Omental fat pad (tissue), 4 donors: Measurements from ENCODE around the gene TFEB. TPM values are rescaled to one million over a fixed set of nuclear protein-coding genes. Genes with fewer than 3 reads are reported as not detected.

Source experiments
- ATAC-seq: fragments of 150-250 bp; one replicate; pipeline ENCODE4 v1.9.1; 2016; ENCODE audit warnings: mild to moderate bottlenecking, moderate library complexity; ENCODE audit not compliant: low FRiP score
- DNase-seq: peaks from one replicate; pipeline ENCODE4 v3.0.0-alpha.2; 2019; ENCODE audit warnings: low spot score
- total RNA-seq, 4 donors: library from RNA; depleted of rRNA; stranded (reverse); fragments of >200 nt; gene quantifications; one replicate each; pipeline ENCODE4 v1.1.0, GENCODE V29; 2016
- TF ChIP-seq, protein P1 (sequence below), 3 donors: fragments of 450-650 bp; IDR thresholded peaks; one replicate each; pipeline ENCODE4 v1.5.1; 2016 to 2017; ENCODE audit warnings: antibody characterized with exemption in 3 of 3, mild to moderate bottlenecking in 3 of 3, moderate library complexity in 2 of 3

TFEB gene
- total RNA-seq, 4 donors from 2014 or later: 7.1 to 24.4 (median 14.5) TPM

DNA sequence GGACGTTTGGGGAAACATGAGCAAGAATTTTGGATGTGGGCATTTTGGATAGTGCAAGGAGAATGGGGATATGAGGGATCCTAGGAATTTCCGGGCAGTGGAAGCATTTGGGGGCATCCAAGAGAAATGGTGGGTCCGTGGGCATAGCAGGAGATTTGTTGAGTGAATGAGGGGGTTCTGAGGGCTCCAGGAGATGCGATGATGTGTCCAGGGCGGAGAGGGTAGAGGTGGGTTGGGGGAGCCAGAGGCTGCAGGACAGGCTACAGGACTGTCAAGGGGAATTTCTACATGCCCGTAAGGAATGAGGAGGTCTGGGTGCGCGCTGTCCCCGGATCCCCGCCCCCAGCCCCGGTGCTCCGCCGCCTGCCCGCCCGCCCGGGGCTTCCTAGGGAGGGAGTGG is 43.9 kb upstream of the TFEB start:
- no peak for ATAC-seq
- DNase-seq: no peak
- TF ChIP-seq, protein P1, sequence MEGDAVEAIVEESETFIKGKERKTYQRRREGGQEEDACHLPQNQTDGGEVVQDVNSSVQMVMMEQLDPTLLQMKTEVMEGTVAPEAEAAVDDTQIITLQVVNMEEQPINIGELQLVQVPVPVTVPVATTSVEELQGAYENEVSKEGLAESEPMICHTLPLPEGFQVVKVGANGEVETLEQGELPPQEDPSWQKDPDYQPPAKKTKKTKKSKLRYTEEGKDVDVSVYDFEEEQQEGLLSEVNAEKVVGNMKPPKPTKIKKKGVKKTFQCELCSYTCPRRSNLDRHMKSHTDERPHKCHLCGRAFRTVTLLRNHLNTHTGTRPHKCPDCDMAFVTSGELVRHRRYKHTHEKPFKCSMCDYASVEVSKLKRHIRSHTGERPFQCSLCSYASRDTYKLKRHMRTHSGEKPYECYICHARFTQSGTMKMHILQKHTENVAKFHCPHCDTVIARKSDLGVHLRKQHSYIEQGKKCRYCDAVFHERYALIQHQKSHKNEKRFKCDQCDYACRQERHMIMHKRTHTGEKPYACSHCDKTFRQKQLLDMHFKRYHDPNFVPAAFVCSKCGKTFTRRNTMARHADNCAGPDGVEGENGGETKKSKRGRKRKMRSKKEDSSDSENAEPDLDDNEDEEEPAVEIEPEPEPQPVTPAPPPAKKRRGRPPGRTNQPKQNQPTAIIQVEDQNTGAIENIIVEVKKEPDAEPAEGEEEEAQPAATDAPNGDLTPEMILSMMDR (IDR thresholded peaks at IDR 0.05): no peak

DNA sequence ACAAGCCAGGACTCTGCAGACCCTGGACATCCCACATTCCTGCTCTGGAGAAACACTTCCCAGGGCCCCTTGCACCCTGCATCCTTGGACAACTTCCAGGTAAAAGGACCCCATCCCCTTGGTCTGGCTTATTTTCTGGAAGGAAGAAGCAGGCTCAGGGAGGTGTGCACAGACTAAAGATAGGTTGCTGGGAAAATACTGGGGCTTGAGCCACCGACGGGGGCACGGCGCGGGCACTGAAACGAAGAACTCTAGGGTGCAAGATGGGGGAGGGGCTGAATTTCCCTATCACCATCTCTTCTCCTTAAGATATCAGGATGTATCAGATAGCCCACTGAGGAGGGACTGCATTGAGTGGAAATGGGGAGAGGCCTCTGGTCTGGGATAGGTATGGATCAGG is 43.5 kb upstream of the TFEB start:
- TF ChIP-seq, protein P1 (IDR thresholded peaks at IDR 0.05): no peak
- ATAC-seq (no peak), DNase-seq (no peak)

DNA sequence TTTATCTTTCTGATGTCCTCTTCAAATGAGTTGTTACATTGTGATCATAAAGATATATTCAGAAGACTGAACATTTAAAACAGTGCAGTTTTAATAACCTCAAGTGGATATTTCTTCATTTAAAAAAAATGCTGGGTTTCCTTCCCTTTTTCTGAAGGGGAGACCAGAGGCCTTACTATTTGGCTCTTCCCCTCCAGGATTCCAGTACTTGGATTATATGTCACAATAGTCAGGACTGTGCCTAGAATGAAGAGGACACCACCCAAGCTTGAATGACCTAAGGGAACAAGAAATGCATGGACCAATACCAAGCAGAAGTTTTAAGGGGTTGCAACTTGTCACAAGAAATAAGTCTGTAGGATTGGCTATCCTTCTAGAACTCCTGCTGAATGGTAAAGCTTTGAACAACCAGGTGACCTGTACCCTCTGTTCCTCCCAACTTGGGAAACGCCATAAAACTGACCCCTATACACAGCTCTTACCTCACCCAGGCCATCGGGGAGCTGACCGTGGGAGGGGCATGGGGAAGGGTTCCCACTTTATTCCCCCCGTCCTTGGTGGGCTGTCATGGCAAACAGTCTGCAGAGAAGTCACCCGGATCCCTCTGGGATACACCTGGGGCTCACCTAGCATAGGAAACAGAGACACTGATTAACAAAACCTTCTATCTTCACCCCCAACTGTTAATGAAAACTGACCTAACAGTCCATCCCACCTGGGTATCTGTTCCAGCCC is 42.3 kb upstream of the TFEB start:
- ATAC-seq (no peak), DNase-seq (no peak)
- TF ChIP-seq, protein P1 (IDR thresholded peaks at IDR 0.05): no peak

DNA sequence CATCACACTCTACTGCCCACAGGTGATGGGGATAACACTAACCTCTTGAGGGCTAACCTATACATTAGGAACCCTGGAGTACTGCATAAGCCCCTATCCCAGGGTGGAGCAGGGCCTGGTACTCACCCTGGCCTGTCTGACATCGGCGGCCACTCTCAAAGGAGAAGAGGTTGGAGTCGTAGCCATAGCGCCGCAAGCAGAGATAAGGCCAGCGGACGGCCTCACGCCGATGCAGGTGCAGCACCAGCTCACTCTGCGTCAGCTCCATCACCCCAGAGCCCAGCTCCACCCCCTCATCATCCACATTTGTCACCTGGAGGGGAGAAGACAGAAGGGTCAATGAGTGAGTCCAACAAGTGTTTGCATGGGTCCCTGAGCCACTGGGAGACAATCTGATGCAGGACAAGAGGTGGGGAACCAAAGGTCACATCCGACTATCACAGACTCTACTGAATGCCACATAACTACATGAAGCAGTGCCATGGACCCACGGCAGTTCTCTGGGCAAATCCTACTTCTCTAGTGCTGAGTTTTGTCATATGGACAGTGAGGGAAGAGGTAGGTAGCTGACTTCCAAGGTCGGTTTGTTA is 40.0 kb upstream of the TFEB start:
- ATAC-seq: no peak
- DNase-seq: no peak

DNA sequence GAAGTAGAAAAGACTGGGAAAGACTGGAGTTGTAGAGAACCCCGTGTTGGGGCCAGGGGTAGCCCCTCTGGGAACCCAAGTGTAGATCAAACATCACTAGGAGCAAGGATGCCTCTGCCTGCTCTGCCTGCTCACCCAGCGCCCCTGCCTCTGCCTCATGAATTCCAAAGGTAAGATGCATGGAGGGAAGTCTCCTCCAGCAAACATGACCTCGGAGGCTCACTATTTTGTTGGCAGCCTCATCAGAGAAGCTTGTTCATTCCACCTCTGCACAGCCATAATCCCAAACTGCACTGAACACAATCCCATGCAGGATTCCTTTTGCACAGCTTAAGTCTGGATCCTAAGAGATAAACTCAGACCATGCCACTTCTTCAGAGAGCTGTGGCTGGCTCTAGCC is 39.4 kb upstream of the TFEB start:
- ATAC-seq: no peak
- no peak for DNase-seq
- TF ChIP-seq, protein P1 (IDR thresholded peaks at IDR 0.05): no peak

More for the DNA sequence above, 40.0 kb upstream of the TFEB start:
- TF ChIP-seq, protein P1 (IDR thresholded peaks at IDR 0.05): no peak

DNA sequence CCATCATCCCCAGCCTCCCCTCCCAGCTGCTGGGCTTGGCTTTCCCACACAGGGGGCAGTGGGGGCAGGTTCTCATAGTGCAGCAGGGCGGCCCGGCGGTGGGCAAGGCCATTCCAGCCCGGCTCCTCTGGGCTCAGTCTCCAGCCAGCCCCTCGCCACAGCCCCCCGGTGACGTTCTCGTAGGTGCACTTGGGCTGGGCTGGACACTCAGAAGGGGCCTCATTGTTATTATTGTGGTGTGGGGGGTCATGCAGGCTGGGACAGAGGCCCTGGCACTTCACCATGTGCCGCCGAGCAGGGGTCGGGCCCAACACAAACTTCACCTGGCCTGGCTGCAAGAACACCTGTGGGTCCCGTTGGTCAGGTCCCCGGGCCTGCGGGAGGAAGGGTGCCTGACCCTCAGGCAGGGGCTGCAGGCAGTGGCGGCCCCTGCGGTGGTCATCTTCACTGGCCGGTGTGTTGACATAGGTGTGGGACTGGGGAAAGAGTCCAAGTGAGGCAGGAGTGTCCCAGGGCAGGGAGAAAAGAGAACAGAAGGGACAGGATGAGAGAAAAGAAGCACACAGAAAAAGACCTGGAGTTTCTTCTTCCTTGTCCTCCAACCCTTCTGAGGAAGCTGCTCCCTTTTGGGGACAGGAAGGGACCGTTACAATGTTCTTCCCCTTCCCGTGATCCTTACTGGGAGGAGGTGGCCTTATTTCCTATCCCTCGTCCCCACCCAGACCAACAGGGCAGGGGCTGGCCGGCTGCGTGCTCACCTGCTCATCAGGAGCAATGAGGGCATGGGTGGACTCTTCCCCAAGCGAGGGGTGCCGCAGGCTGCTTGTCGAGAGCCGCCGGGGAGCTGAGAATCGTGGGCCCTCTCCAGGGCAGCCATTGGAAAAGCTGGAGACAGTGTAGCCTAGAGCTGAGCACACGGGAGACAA is 35.9 kb upstream of the TFEB start:
- DNase-seq: no peak
- ATAC-seq: no peak
- TF ChIP-seq, protein P1 (IDR thresholded peaks at IDR 0.05): no peak
